PFSK-1 (cell line): Measurements from ENCODE around the gene MTX1.

Experiments used
- FOXP2 ChIP-seq: optimal IDR thresholded peaks from 2 replicates; pipeline ENCODE3; 2011; ENCODE audit warnings: borderline replicate concordance, control low read depth, inconsistent platforms; ENCODE audit not compliant: insufficient read depth; ENCODE audit errors: extremely low read length, extremely low read depth
- POLR2AphosphoS5 ChIP-seq: IDR thresholded peaks from 2 replicates; pipeline ENCODE4 v1.6.1; 2012; ENCODE audit warnings: low read depth, mild to moderate bottlenecking, control low read depth, low read length, moderate library complexity
- SIN3A ChIP-seq: IDR thresholded peaks from 2 replicates; pipeline ENCODE4 v1.6.1; 2012; ENCODE audit warnings: mild to moderate bottlenecking, low read length, moderate library complexity, borderline replicate concordance; ENCODE audit not compliant: insufficient read depth
- TAF1 ChIP-seq: IDR thresholded peaks from 2 replicates; pipeline ENCODE4 v1.6.1; 2012; ENCODE audit warnings: low read length, control low read depth, borderline replicate concordance; ENCODE audit not compliant: insufficient read depth
- TF ChIP-seq, protein P1 (sequence below), 2 experiments: IDR thresholded peaks; 2 replicates each; pipeline versions ENCODE4 v1.6.1 to v1.8.0; 2011 to 2012; ENCODE audit warnings: low read depth in 2 of 2, low read length in 2 of 2, control low read depth in 1 of 2, inconsistent platforms in 1 of 2, mild to moderate bottlenecking in 1 of 2, moderate library complexity in 1 of 2; ENCODE audit not compliant: insufficient read depth in 1 of 2

Gene MTX1

DNA sequence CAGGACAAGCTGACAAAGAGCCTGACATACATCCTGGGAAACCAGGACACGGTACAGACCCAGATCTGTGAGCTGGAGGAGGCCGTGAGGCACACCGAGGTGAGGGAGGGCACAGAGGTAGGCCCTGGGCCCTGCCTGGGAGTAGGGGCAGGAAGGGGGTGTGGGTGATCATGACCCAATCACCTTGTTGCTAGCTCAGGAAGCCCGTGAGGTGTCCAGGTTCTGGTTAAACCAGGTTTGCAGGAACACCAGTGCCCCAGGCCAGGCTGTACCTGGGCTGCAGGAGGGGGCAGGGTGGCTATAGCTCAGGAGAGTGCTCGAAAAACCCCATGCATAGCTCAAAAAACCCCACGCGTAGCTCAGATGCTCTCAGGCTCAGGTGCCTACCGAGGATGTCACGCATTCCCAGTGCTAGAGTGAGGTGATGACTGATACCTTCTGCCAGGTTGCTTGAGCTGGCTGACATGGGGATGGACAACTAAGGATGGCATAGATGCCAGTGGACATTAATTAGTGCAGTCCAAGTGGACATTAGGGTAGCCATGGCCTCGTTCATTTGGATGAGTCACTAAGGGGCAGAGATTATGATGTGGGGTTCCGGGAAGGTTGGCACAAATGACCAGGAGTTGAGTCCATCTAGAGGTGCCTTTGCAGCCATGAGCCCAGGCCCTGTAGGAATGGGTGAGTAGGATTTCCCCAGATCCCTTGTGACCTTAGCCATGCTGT lies 31.1 kb upstream of the MTX1 start:
- TF ChIP-seq, protein P1, sequence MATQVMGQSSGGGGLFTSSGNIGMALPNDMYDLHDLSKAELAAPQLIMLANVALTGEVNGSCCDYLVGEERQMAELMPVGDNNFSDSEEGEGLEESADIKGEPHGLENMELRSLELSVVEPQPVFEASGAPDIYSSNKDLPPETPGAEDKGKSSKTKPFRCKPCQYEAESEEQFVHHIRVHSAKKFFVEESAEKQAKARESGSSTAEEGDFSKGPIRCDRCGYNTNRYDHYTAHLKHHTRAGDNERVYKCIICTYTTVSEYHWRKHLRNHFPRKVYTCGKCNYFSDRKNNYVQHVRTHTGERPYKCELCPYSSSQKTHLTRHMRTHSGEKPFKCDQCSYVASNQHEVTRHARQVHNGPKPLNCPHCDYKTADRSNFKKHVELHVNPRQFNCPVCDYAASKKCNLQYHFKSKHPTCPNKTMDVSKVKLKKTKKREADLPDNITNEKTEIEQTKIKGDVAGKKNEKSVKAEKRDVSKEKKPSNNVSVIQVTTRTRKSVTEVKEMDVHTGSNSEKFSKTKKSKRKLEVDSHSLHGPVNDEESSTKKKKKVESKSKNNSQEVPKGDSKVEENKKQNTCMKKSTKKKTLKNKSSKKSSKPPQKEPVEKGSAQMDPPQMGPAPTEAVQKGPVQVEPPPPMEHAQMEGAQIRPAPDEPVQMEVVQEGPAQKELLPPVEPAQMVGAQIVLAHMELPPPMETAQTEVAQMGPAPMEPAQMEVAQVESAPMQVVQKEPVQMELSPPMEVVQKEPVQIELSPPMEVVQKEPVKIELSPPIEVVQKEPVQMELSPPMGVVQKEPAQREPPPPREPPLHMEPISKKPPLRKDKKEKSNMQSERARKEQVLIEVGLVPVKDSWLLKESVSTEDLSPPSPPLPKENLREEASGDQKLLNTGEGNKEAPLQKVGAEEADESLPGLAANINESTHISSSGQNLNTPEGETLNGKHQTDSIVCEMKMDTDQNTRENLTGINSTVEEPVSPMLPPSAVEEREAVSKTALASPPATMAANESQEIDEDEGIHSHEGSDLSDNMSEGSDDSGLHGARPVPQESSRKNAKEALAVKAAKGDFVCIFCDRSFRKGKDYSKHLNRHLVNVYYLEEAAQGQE (IDR thresholded peaks at IDR 0.05; ENCODE audit: insufficient read depth in 1 of 2, low read depth in 2 of 2, low read length in 2 of 2): no peak
- TF ChIP-seq FOXP2 (no peak), POLR2AphosphoS5 (no peak), TAF1 (no peak), SIN3A (no peak)

DNA sequence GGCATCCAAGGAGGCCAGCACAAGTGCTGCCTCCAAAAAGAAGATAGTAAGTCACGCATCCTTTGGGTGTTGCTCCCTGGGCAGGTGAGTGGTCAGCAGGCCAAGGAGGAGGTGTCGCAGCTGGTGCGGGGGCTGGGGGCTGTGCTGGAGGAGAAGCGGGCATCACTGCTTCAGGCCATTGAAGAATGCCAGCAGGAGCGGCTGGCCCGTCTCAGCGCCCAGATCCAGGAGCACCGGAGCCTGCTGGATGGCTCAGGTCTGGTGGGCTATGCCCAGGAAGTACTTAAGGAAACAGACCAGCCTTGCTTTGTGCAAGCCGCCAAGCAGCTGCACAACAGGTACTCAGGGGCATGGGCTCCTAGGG lies 30.6 kb upstream of the MTX1 start:
- TF ChIP-seq POLR2AphosphoS5 (no peak), TAF1 (no peak), FOXP2 (no peak), SIN3A (no peak)
- TF ChIP-seq, protein P1 (IDR thresholded peaks at IDR 0.05; ENCODE audit: insufficient read depth in 1 of 2, low read depth in 2 of 2, low read length in 2 of 2): no peak

DNA sequence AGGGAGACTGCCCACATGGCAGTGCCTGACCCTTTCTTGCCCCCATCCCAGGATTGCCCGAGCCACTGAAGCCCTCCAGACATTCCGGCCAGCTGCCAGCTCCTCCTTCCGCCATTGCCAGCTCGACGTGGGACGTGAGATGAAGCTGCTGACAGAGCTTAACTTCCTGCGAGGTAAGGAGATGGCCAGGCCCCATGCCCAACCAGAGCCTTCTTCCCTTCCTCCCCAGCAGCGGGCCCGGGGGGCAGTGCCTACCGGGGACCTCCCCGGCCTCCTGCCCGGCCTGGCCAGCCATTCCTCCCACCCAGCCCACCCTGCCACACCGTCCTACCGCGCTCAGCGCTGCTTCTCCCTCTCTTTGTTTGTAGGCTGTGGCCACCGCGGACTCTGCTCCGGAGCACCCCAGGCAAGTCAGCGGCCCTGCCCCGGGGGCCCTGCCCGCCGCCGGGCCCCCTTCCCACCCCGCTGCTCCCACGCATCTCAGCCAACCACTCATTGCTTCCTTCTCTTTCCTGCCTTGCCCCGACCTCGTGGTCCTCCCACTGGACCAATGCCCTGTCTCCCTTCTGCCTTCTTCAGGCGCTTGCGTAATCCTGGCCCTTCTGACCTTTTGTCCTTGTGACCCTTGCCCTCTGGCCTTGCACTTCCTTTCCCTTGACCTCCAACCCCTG lies 29.9 kb upstream of the MTX1 start:
- TF ChIP-seq TAF1 (no peak), SIN3A (no peak), POLR2AphosphoS5 (no peak), FOXP2 (no peak)
- TF ChIP-seq, protein P1 (IDR thresholded peaks at IDR 0.05; ENCODE audit: insufficient read depth in 1 of 2, low read depth in 2 of 2, low read length in 2 of 2): no peak

DNA sequence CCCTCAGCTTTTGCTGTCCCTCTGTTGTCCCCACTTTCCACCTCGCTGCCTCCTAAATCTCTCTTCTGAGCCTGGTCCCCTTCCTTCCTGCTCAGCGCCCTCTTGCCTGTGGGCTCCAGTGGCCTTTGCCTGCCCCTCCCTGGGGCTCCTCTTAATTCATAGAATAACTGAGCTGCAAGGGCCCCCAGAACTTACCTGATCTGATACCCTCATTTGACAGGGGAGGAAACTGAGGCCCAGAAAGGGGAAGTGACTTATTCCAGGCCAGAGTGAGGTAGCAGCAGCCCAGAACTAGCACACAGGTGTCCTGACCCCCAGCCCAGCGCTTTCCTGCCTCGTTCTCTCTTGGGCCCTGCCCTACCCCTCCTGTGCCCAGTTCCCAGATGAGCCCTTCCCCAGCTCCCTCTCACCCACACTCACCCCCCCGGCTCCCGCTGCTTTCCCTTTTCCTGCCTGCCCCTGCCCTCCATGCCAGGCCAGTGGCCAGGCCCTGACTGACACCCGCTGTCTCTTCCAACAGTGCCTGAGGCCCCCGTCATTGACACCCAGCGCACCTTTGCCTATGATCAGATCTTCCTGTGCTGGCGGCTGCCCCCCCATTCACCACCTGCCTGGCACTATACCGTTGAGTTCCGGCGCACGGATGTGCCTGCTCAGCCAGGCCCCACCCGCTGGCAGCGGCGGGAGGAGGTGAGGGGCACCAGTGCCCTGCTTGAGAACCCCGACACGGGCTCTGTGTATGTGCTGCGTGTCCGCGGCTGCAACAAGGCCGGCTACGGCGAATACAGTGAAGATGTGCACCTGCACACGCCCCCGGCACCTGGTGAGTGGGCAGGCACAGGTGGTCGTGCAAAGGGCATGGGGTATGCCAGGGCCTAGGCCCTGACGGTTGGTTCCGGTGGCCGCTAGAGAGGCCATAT lies 29.1 kb upstream of the MTX1 start:
- no peak for TF ChIP-seq FOXP2
- no peak for TF ChIP-seq TAF1
- TF ChIP-seq POLR2AphosphoS5: no peak
- TF ChIP-seq SIN3A: no peak
- TF ChIP-seq, protein P1 (IDR thresholded peaks at IDR 0.05; ENCODE audit: insufficient read depth in 1 of 2, low read depth in 2 of 2, low read length in 2 of 2): no peak
